GM23338 (cell line): ENCODE data around the gene GALNT14. TPM values are rescaled to one million over a fixed set of nuclear protein-coding genes. Genes with fewer than 3 reads are reported as not detected.

Source experiments
- ATAC-seq: fragments of 200-7000 bp; cut with Tn5 transposase; 3 replicates; pipeline ENCODE4 v1.9.1; 2020
- DNase-seq: peaks from one replicate; pipeline ENCODE4 v3.0.0-alpha.2; 2015; ENCODE audit warnings: low spot score
- H2AFZ ChIP-seq: fragments of 200-600 bp; sonication (generic); 2 replicates; pipeline ENCODE4 v1.8.0; 2016; ENCODE audit warnings: antibody characterized with exemption, mild to moderate bottlenecking, moderate library complexity
- H3F3A ChIP-seq: fragments of 200-600 bp; sonication (generic); replicated peaks from 2 replicates; pipeline ENCODE4 v1.8.0; 2017; ENCODE audit warnings: antibody characterized with exemption, mixed run types, low read depth
- H3K27ac ChIP-seq: fragments of 200-600 bp; sonication (generic); 2 replicates; pipeline ENCODE4 v1.6.1; 2016; ENCODE audit warnings: low read depth
- H3K27me3 ChIP-seq: fragments of 200-600 bp; sonication (generic); 2 replicates; pipeline ENCODE4 v1.8.0; 2016; ENCODE audit warnings: mild to moderate bottlenecking, mixed run types, moderate library complexity; ENCODE audit not compliant: insufficient read depth
- H3K36me3 ChIP-seq: fragments of 200-600 bp; sonication (generic); 2 replicates; pipeline ENCODE4 v1.8.0; 2016; ENCODE audit warnings: mild to moderate bottlenecking; ENCODE audit not compliant: insufficient read depth
- H3K4me1 ChIP-seq: fragments of 200-600 bp; sonication (generic); 2 replicates; pipeline ENCODE4 v1.8.0; 2016; ENCODE audit warnings: mild to moderate bottlenecking, moderate library complexity; ENCODE audit not compliant: insufficient read depth
- H3K4me2 ChIP-seq: fragments of 200-600 bp; sonication (generic); 2 replicates; pipeline ENCODE4 v1.7.1; 2017; ENCODE audit warnings: mixed run types
- H3K4me3 ChIP-seq: fragments of 200-600 bp; sonication (generic); 2 replicates; pipeline ENCODE4 v1.6.1; 2016; ENCODE audit warnings: mixed run types
- H3K79me2 ChIP-seq: fragments of 200-600 bp; sonication (generic); replicated peaks from 2 replicates; pipeline ENCODE4 v1.8.0; 2017; ENCODE audit warnings: mild to moderate bottlenecking; ENCODE audit not compliant: insufficient read depth
- H3K9me2 ChIP-seq: fragments of 200-600 bp; sonication (generic); 2 replicates; pipeline ENCODE4 v1.8.0; 2017; ENCODE audit not compliant: insufficient read depth
- H4K20me1 ChIP-seq: fragments of 200-600 bp; sonication (generic); replicated peaks from 2 replicates; pipeline ENCODE4 v1.8.0; 2017; ENCODE audit warnings: mild to moderate bottlenecking; ENCODE audit not compliant: insufficient read depth
- H3K27ac Mint-ChIP-seq: 2 replicates; pipeline ENCODE4 v1.8.0; 2020; ENCODE audit warnings: inconsistent platforms, mild to moderate bottlenecking, moderate library complexity, mixed read lengths
- H3K27me3 Mint-ChIP-seq: 3 replicates; pipeline ENCODE4 v1.8.0; 2022; ENCODE audit warnings: low read depth, mild to moderate bottlenecking, moderate library complexity, mixed read lengths, inconsistent platforms; ENCODE audit not compliant: insufficient read depth, poor library complexity
- H3K36me3 Mint-ChIP-seq: 3 replicates; pipeline ENCODE4 v1.8.0; 2021; ENCODE audit warnings: low read depth, mild to moderate bottlenecking, inconsistent platforms, moderate library complexity, mixed read lengths
- H3K4me1 Mint-ChIP-seq: 3 replicates; pipeline ENCODE4 v1.8.0; 2020; ENCODE audit warnings: mild to moderate bottlenecking, inconsistent platforms, mixed read lengths
- H3K4me3 Mint-ChIP-seq: 3 replicates; pipeline ENCODE4 v1.8.0; 2021; ENCODE audit warnings: moderate library complexity, mild to moderate bottlenecking, inconsistent platforms, mixed read lengths
- H3K9me3 Mint-ChIP-seq: 3 replicates; pipeline ENCODE4 v1.8.0; 2020; ENCODE audit warnings: moderate library complexity, mild to moderate bottlenecking, inconsistent platforms, mixed read lengths
- CREB1 ChIP-seq: fragments of 250-450 bp; sonication (Bioruptor Pico); IDR thresholded peaks from 2 replicates; pipeline ENCODE4 v1.5.0; 2020; ENCODE audit warnings: low read depth, mild to moderate bottlenecking, moderate library complexity
- EZH2phosphoT487 ChIP-seq: fragments of 200-600 bp; sonication (generic); IDR thresholded peaks from one replicate; pipeline ENCODE4 v1.8.1; 2018; ENCODE audit warnings: antibody characterized with exemption; ENCODE audit not compliant: unreplicated experiment
- JUNB ChIP-seq: IDR thresholded peaks from one replicate; pipeline ENCODE4 v1.6.1; 2016; ENCODE audit warnings: antibody characterized with exemption; ENCODE audit not compliant: unreplicated experiment
- POLR2AphosphoS5 ChIP-seq: IDR thresholded peaks from 2 replicates; pipeline ENCODE4 v1.6.1; 2016; ENCODE audit warnings: antibody characterized with exemption, low read depth
- STAT1 ChIP-seq: IDR thresholded peaks from one replicate; pipeline ENCODE4 v1.6.1; 2016; ENCODE audit warnings: antibody characterized with exemption; ENCODE audit not compliant: unreplicated experiment
- ZNF114 ChIP-seq: fragments of 250-450 bp; sonication (Bioruptor Pico); IDR thresholded peaks from 2 replicates; pipeline ENCODE4 v1.5.0; 2020; ENCODE audit warnings: mild to moderate bottlenecking, moderate library complexity
- ZNF331 ChIP-seq: fragments of 250-450 bp; sonication (Bioruptor Pico); IDR thresholded peaks from 2 replicates; pipeline ENCODE4 v1.5.0; 2020; ENCODE audit warnings: low read depth, mild to moderate bottlenecking, moderate library complexity
- polyA plus RNA-seq: library from polyadenylated mRNA; unstranded; fragments of >200 nt; fragmentation: Nextera tagmentation; extraction: Ambion mirVana; gene quantifications from 2 replicates; pipeline ENCODE4 v1.2.1, GENCODE V29; 2016
- total RNA-seq: library from RNA; depleted of rRNA; stranded (reverse); fragments of >200 nt; shearing (Covaris generic); gene quantifications from 2 replicates; pipeline ENCODE4 v1.2.3, GENCODE V29; 2014
- TF ChIP-seq, protein P1 (sequence below): IDR thresholded peaks from one replicate; pipeline ENCODE4 v1.6.1; 2018; ENCODE audit warnings: antibody characterized with exemption; ENCODE audit not compliant: unreplicated experiment
- TF ChIP-seq, protein P2 (sequence below), 2 experiments: fragments of 200-600 bp in 1 of 2; sonication (generic) in 1 of 2; conservative IDR thresholded peaks; 2 replicates each; pipeline versions ENCODE4 v1.5.1 to v1.6.1; 2016 to 2017; ENCODE audit warnings: antibody characterized with exemption in 2 of 2, low read depth in 2 of 2, mild to moderate bottlenecking in 2 of 2, moderate library complexity in 1 of 2

The GALNT14 gene
- total and polyA plus RNA-seq, 2 experiments from 2014 or later, result 5.4 to 7.7 TPM

DNA sequence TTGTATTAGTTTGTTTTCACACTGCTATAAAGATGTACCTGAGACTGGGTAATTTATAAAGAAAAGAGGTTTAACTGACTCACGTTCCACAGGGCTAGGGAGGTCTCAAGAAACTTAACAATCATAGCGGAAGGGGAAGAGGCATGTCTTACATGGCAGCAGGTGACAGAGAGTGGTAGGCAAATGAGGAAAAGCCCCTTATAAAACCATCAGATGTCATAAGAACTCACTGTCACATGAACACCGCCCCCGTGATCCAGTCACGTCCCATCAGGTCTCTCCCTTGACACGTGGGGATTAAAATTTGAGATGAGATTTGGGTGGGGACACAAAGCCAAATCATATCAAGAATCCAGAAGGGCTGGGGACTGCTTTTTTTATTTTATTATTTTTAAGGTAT is 120.0 kb downstream of the GALNT14 start:
- H3K27ac Mint-ChIP-seq, result no peak overlapping the region
- H3K4me3 Mint-ChIP-seq, result no peak overlapping the region
- H3K36me3 Mint-ChIP-seq, result no peaks in the 10 kb centered on the region
- no peaks in the 10 kb centered on the region for H4K20me1 ChIP-seq
- no peak overlapping the region for H3K4me2 ChIP-seq
- ATAC-seq (no peak), DNase-seq (no peak)
- TF ChIP-seq JUNB (no peak), POLR2AphosphoS5 (no peak), ZNF114 (no peak), STAT1 (no peak), CREB1 (CRISPR knock-in tag) (no peak)
- TF ChIP-seq, protein P1, sequence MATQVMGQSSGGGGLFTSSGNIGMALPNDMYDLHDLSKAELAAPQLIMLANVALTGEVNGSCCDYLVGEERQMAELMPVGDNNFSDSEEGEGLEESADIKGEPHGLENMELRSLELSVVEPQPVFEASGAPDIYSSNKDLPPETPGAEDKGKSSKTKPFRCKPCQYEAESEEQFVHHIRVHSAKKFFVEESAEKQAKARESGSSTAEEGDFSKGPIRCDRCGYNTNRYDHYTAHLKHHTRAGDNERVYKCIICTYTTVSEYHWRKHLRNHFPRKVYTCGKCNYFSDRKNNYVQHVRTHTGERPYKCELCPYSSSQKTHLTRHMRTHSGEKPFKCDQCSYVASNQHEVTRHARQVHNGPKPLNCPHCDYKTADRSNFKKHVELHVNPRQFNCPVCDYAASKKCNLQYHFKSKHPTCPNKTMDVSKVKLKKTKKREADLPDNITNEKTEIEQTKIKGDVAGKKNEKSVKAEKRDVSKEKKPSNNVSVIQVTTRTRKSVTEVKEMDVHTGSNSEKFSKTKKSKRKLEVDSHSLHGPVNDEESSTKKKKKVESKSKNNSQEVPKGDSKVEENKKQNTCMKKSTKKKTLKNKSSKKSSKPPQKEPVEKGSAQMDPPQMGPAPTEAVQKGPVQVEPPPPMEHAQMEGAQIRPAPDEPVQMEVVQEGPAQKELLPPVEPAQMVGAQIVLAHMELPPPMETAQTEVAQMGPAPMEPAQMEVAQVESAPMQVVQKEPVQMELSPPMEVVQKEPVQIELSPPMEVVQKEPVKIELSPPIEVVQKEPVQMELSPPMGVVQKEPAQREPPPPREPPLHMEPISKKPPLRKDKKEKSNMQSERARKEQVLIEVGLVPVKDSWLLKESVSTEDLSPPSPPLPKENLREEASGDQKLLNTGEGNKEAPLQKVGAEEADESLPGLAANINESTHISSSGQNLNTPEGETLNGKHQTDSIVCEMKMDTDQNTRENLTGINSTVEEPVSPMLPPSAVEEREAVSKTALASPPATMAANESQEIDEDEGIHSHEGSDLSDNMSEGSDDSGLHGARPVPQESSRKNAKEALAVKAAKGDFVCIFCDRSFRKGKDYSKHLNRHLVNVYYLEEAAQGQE, result no peak
- TF ChIP-seq, protein P2, sequence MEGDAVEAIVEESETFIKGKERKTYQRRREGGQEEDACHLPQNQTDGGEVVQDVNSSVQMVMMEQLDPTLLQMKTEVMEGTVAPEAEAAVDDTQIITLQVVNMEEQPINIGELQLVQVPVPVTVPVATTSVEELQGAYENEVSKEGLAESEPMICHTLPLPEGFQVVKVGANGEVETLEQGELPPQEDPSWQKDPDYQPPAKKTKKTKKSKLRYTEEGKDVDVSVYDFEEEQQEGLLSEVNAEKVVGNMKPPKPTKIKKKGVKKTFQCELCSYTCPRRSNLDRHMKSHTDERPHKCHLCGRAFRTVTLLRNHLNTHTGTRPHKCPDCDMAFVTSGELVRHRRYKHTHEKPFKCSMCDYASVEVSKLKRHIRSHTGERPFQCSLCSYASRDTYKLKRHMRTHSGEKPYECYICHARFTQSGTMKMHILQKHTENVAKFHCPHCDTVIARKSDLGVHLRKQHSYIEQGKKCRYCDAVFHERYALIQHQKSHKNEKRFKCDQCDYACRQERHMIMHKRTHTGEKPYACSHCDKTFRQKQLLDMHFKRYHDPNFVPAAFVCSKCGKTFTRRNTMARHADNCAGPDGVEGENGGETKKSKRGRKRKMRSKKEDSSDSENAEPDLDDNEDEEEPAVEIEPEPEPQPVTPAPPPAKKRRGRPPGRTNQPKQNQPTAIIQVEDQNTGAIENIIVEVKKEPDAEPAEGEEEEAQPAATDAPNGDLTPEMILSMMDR (conservative IDR thresholded peaks at IDR 0.05; ENCODE audit: low read depth in 2 of 2), result no peak
- H3K9me2 ChIP-seq, result no peaks in the 10 kb centered on the region
- no peaks in the 10 kb centered on the region for H3K36me3 ChIP-seq
- no peaks in the 10 kb centered on the region for H3K27me3 ChIP-seq
- H3K4me3 ChIP-seq, result no peak overlapping the region
- peaks cover 3% of the 10 kb centered on the region for H3K27me3 Mint-ChIP-seq
- H3K27ac ChIP-seq, result no peak overlapping the region
- peaks cover 9% of the 10 kb centered on the region for H3K4me1 Mint-ChIP-seq
- H3K4me1 ChIP-seq, result no peaks in the 10 kb centered on the region
- no peak overlapping the region for H2AFZ ChIP-seq
- H3K9me3 Mint-ChIP-seq, result no peaks in the 10 kb centered on the region
- no peaks in the 10 kb centered on the region for H3K79me2 ChIP-seq
- H3F3A ChIP-seq, result no peaks in the 10 kb centered on the region

DNA sequence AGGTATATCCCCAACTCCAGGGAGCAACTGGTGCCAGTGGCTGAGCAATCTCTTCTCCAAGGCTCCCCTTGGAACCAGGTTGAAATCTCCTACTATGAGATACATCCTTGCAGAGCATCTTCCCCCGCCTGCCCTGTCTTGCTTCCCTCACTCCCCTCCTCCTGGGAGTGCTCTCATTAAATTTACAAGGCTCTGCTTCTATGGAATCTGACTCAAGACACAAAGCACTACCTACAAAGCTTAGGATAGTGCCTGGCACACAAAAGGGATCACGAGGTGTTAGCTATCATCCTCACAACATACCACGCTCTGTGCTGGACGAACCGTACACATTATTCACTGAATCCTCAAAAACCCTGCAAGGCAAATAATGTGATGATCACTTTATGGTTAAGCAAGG is 121.6 kb downstream of the GALNT14 start:
- peaks cover 8% of the 10 kb centered on the region for H3K27me3 Mint-ChIP-seq
- no peaks in the 10 kb centered on the region for H3K36me3 Mint-ChIP-seq
- H3K27ac ChIP-seq, result no peak overlapping the region
- no peaks in the 10 kb centered on the region for H3K9me3 Mint-ChIP-seq
- ATAC-seq, result no peak
- no peaks in the 10 kb centered on the region for H3K27me3 ChIP-seq
- no peak for DNase-seq
- H4K20me1 ChIP-seq, result no peaks in the 10 kb centered on the region
- H3K9me2 ChIP-seq, result no peaks in the 10 kb centered on the region
- H3K4me1 ChIP-seq, result no peaks in the 10 kb centered on the region
- no peak overlapping the region for H2AFZ ChIP-seq
- H3K4me2 ChIP-seq, result no peak overlapping the region
- H3K4me3 ChIP-seq, result no peak overlapping the region
- H3F3A ChIP-seq, result no peaks in the 10 kb centered on the region
- no peaks in the 10 kb centered on the region for H3K36me3 ChIP-seq
- no peaks in the 10 kb centered on the region for H3K79me2 ChIP-seq
- no peak overlapping the region for H3K27ac Mint-ChIP-seq
- H3K4me1 Mint-ChIP-seq, result peaks cover 18% of the 10 kb centered on the region
- no peak overlapping the region for H3K4me3 Mint-ChIP-seq
- TF ChIP-seq CREB1 (CRISPR knock-in tag) (no peak), EZH2phosphoT487 (no peak), ZNF331 (CRISPR knock-in tag) (no peak), JUNB (no peak), POLR2AphosphoS5 (no peak), STAT1 (no peak)
- TF ChIP-seq, protein P1, result no peak
